ENCODE results near the gene CD9.

CD9 gene

GRCh38 chr12:6161124-6161882, 38.9 kb upstream of the CD9 start:
- H3K4me3 ChIP-seq (ENCODE audit: low read depth, low read length): no peak overlapping the region
- no peak for TF ChIP-seq CTCF (IDR thresholded peaks at IDR 0.05; ENCODE audit: low read depth, low read length)

GRCh38 chr12:6163416-6164060, 36.7 kb upstream of the CD9 start:
- H3K4me3 ChIP-seq (ENCODE audit: low read depth, low read length): no peak overlapping the region
- no peak for TF ChIP-seq CTCF (IDR thresholded peaks at IDR 0.05; ENCODE audit: low read depth, low read length)

GRCh38 chr12:6165395-6165794, 34.8 kb upstream of the CD9 start:
- no peak for TF ChIP-seq CTCF (IDR thresholded peaks at IDR 0.05; ENCODE audit: low read depth, low read length)
- H3K4me3 ChIP-seq (ENCODE audit: low read depth, low read length): no peak overlapping the region

GRCh38 chr12:6166808-6167207, 33.4 kb upstream of the CD9 start:
- TF ChIP-seq CTCF (IDR thresholded peaks at IDR 0.05; ENCODE audit: low read depth, low read length): no peak
- no peak overlapping the region for H3K4me3 ChIP-seq (ENCODE audit: low read depth, low read length)

- peak overlapping the region; percentile 18; the same call in 1 of the 2 replicates for H3K4me3 ChIP-seq (ENCODE audit: low read depth, low read length)
- no peak for TF ChIP-seq CTCF (IDR thresholded peaks at IDR 0.05; ENCODE audit: low read depth, low read length)
Observed at GRCh38 chr12:6167327-6168280, 32.6 kb upstream of the CD9 start.

GRCh38 chr12:6171409-6172015, 28.7 kb upstream of the CD9 start:
- no peak overlapping the region for H3K4me3 ChIP-seq (ENCODE audit: low read depth, low read length)
- TF ChIP-seq CTCF (IDR thresholded peaks at IDR 0.05; ENCODE audit: low read depth, low read length): no peak

Measured in WI38 (cell line).